Mesangial cell (primary cell): ENCODE data around the gene COL4A3. TPM values are rescaled to one million over a fixed set of nuclear protein-coding genes. Genes with fewer than 3 reads are reported as not detected.

Experiments used
- total RNA-seq: library from RNA; depleted of rRNA; stranded (reverse); fragments of >200 nt; gene quantifications from 2 replicates; pipeline ENCODE4 v1.2.3, GENCODE V29; 2015

COL4A3 gene
- total RNA-seq = under 0.01 and 0.76 TPM in 2 replicates

DNA sequence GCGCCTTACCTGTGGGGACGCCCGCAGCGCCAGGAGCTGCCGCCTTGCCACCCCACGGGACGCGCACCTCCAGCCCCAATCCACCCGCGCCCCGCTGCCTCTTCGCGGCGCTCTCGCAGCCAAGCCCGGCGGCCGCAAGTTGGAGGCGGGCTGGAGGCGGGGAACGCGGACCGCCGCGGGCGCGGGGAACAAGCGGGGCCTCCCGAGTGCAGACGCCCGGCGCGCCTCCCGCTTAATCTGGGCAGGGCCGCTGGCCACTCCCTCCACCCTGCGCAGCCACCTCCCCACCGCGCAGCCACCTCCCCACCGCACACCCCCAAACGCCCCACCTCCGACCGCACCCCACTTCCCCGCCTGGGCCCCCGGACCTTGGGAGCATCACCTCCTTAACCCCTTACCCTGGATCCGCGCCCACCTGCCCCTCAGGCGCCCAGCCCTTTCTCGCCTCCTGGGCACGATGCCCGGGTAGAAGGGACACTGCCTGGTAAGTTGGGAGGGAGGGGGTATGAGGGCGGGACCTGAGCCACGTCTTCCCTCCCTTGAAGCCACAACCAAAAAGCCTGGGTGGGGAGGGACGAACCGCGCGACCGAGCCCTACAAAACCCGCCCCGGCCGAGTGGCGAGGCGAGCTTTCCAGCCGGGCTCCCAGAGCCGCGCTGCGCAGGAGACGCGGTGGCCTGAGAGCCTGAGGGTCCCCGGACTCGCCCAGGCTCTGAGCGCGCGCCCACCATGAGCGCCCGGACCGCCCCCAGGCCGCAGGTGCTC lies at the start of gene COL4A3, which contains the start of gene COL4A4:
TSS of gene COL4A3 (plus strand) at position 627 of the 765 bp plus-strand sequence. CDS start at position 730, 103 bp downstream.
TSS of gene COL4A4 (minus strand) at position 208 of the 765 bp plus-strand sequence. CDS start 16,722 bp downstream, outside the sequence.

DNA sequence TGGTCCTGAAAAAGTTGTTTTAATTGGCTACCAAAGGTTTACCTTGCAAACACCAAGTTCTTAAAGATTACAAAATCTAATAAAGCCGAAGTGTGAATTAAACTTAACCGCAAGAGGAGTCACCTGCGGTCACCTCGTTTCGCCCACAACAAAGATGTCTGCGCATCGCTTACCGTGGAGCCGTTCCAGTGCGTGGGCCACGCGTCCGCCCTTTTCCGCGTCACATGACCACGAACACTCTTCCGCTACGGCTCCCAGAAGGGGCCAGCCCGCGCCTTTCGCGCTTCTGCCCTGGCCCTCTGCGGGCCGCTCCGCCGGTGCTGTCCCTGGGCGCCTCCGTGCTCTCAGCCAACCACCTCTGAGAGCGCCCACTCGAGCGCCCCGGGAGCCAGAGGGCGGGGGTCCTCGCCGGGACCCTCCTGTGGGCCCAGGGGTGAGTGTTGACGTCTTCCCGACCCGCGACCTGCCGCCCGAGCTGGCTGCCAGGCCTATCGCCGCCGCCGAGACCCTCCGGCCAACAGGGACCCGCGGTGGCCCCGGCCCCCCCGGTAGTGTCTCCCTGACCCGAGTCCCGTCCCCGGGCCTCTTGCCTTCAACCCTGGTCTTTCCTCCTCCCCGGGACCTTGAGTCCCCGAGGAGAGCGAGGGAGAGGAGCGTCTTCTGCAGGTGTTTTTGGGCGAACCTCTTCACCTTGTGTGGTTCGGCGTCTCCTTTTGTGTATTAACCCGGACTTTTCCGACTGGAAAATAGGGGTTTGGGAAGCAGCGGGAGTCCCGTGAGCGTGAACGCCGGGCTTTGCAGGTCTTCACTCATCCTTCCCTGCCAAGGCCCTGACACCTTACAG lies 160.8 kb downstream of the COL4A3 start, which contains the start of gene MFF:
TSS of gene MFF (plus strand) at position 257 of the 844 bp plus-strand sequence. CDS start 5,415 bp downstream, outside the sequence.

Other genes with a start within 250 kb of the COL4A3 start
- gene COL4A4, start 419 bp upstream of the COL4A3 start, total RNA-seq = 0.81 and 2.2 TPM in 2 replicates
- 85.7 and 125 TPM in 2 replicates for gene MFF, start 160.6 kb downstream of the COL4A3 start, total RNA-seq
- not detected in 2 replicates for gene TM4SF20, start 214.7 kb downstream of the COL4A3 start, total RNA-seq
- gene SCYGR1, start 223.3 kb downstream of the COL4A3 start, total RNA-seq = not detected in 2 replicates